ENCODE data around the gene GNA12. TPM values are rescaled to one million over a fixed set of nuclear protein-coding genes. Genes with fewer than 3 reads are reported as not detected.
A peak's percentile ranks its signal among the peaks of the same experiment; 100 is the strongest.

GNA12 gene
- total RNA-seq, 1 donor from 2014 or later: 29.5 TPM

- intact Hi-C loops (cut with DNase I): no loop called here
- Histone ChIP-seq H3K36me3 (peaks cover 0 to 20% of the 10 kb centered on the region in 2 donors), H3K27me3 (no peaks in the 10 kb centered on the region)
Measured at GRCh38 chr7:2721842-2722241, 122.3 kb downstream of the GNA12 start.

GRCh38 chr7:2720024-2720423 is 124.1 kb downstream of the GNA12 start:
- Histone ChIP-seq H3K4me1 (peaks cover 16% of the 10 kb centered on the region), H3K36me3 (peaks cover 0 to 12% of the 10 kb centered on the region in 2 donors), H3K4me3 (no peak overlapping the region), H3K27me3 (no peaks in the 10 kb centered on the region), H3K9me3 (no peaks in the 10 kb centered on the region), H3K27ac (no peak overlapping the region)
- no peak for DNase-seq (ENCODE audit: extremely low spot score in 2 of 2)
- TF ChIP-seq POLR2AphosphoS5 (IDR thresholded peaks at IDR 0.05; ENCODE audit: insufficient read depth in 1 of 2, low read depth in 1 of 2) (no peak), CTCF (IDR thresholded peaks at IDR 0.05) (no peak), POLR2A (IDR thresholded peaks at IDR 0.05) (no peak)
- intact Hi-C loops (cut with DNase I): no loop called here

More at GRCh38 chr7:2721842-2722241, 122.3 kb downstream of the GNA12 start:
- no peak for TF ChIP-seq POLR2A (IDR thresholded peaks at IDR 0.05)
- TF ChIP-seq POLR2AphosphoS5 (IDR thresholded peaks at IDR 0.05; ENCODE audit: insufficient read depth in 1 of 2, low read depth in 1 of 2): no peak
- no peak for TF ChIP-seq CTCF (IDR thresholded peaks at IDR 0.05)
- Histone ChIP-seq H3K9me3 (no peaks in the 10 kb centered on the region), H3K27ac (no peak overlapping the region), H3K4me3 (no peak overlapping the region), H3K4me1 (peaks cover 12% of the 10 kb centered on the region)
- no peak for DNase-seq (ENCODE audit: extremely low spot score in 2 of 2)

- no peak overlapping the region for H3K27ac ChIP-seq
- H3K9me3 ChIP-seq: no peaks in the 10 kb centered on the region
- H3K4me3 ChIP-seq: no peak overlapping the region
- no peak for DNase-seq (ENCODE audit: extremely low spot score in 2 of 2)
- intact Hi-C loops (cut with DNase I): loop anchor here (10.0 kb wide), 1 partner anchor 1694 kb away; no protein-coding TSS in a partner anchor
- H3K27me3 ChIP-seq: no peaks in the 10 kb centered on the region
- TF ChIP-seq POLR2AphosphoS5 (IDR thresholded peaks at IDR 0.05; ENCODE audit: insufficient read depth in 1 of 2, low read depth in 1 of 2): no peak
- peak in 1 of 3 experiments; percentile 7 for TF ChIP-seq CTCF (IDR thresholded peaks at IDR 0.05)
- H3K36me3 ChIP-seq: peaks cover 0 to 12% of the 10 kb centered on the region in 2 donors
- H3K4me1 ChIP-seq: peaks cover 16% of the 10 kb centered on the region
Measured at GRCh38 chr7:2719007-2719406, 125.1 kb downstream of the GNA12 start.

GRCh38 chr7:2718296-2718965 is 125.7 kb downstream of the GNA12 start:
- TF ChIP-seq POLR2AphosphoS5 (IDR thresholded peaks at IDR 0.05; ENCODE audit: insufficient read depth in 1 of 2, low read depth in 1 of 2): no peak
- TF ChIP-seq POLR2A (IDR thresholded peaks at IDR 0.05): no peak
- no peak for TF ChIP-seq CTCF (IDR thresholded peaks at IDR 0.05)
- no peak for DNase-seq (ENCODE audit: extremely low spot score in 2 of 2)
- Histone ChIP-seq H3K4me3 (no peak overlapping the region), H3K9me3 (no peaks in the 10 kb centered on the region), H3K27ac (no peak overlapping the region), H3K4me1 (peaks cover 16% of the 10 kb centered on the region), H3K27me3 (no peaks in the 10 kb centered on the region), H3K36me3 (peaks cover 0 to 9% of the 10 kb centered on the region in 2 donors)
- intact Hi-C loops (cut with DNase I): loop anchor here (10.0 kb wide), 1 partner anchor 1694 kb away; no protein-coding TSS in a partner anchor

Measured in vagina (tissue), 2 donors.